HK-2 (cell line): Measurements from ENCODE around the gene P2RY8.
"Not testable (repeated sequence)": the region's sequence is repeated elsewhere in the genome, so short reads cannot be mapped to it uniquely, and the experiment has no call there.

Experiments
- DNase-seq: peaks from one replicate; pipeline ENCODE4 v3.0.0-alpha.2; 2018; ENCODE audit not compliant: unreplicated experiment

P2RY8 gene

DNA sequence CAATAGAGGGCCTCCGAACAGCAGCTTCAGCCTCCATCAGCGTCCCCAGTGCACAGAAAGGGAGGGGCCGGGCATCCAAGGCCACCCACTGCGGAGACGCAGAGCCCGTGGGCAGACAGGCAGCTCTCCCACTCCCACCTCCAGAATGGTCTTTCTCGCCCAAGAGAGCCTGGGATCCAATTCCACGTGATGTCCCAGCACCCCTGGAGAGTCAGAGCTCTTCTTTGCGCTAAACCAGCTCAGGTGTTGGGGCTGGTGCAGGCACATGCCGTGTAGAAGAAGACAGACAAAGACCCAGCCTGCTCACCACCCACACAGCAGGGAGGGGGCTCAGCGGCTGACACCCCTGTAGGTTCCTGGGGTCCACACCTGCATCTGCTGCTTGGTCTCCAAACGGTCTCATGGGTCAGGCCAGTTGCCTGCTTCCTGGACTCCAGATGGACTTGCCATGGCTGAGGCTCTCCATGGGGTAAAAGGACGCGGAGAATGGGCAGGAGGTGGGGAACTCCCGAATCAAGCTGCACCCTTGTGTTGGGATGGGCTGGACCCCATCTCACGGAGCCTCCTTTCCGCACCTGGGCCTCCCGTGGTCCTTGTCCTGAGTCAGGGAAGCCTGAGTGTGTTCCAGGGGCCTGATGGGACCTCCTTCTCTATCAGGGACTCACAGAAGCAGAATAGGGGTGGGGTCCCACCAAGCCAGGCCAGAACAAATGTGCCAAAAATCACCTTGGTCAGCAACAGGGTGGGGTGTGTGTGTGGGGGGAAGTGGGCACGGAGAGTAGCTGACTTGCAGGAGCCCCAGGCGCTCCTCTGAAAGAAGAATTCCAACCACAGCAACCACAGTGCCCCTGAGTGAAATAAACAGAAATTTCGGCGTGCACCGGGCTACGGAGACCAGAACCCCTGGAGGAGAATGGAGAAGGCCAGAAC, 72.7 kb downstream of the P2RY8 start:
- DNase-seq: no peak

DNA sequence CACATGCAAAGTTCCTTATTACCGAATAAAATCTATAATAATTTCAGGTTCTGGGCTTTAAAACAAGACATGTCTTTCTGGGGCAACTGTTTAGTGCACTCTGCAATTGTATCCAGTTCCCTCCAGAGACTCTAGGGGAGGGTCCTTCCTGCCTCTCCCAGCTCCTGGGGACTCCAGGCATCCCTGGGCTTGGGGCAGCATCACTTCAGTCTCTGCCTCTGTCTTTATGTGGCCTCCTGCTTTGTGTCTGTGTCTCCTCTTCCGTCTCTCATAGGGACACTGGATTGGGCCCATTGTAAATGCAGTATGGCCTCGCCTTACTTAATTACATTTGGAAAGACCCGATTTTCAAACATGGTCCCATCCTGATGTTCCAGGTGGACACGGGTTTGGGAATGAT, 73.4 kb downstream of the P2RY8 start:
- no peak for DNase-seq

DNA sequence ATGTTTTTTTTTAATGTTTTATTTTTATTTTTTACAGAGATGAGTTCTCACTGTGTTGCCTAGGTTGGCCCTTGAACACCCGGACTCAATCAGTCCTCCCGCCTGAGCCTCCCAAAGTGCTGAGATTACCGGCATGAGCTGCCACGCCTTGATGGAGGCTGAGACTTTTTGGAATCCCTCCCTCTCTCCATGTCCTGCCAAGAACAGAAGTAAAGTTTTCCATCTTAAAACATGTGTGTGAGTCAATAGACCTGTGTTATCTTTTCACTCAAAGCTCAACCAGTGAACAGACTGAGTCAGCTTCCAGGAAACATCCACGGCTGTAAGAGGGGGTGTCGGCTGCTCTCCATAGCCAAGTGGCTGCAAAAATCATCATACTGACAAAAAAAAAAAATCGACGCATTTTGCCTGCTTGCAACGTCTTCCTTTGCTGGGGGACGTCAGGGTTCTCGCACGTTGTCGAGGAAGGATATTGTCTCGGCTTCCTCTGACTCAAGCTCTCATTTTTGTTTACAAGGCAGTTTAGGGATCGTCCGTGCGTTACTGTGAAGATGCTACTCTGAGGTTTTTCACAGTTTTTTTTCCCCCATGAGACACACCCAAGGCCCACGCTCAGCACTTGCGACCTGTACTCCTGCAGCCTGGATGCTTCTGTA, 74.3 kb downstream of the P2RY8 start:
- DNase-seq: no peak

DNA sequence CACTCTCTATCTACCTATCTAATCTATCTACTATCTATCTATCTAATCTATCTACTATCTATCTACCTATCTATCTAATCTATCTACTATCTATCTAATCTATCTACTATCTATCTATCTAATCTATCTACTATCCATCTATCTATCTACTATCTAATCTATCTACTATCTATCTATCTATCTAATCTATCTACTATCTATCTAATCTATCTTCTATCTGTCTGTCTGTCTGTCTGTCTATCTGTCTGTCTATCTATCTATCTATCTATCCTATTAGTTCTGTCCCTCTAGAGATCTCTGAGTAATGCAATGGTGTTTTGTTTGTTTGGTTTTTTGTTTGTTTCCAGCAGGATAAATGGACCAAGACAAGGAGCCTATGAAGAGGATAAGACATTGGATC, 74.9 kb downstream of the P2RY8 start:
- DNase-seq: no peak

DNA sequence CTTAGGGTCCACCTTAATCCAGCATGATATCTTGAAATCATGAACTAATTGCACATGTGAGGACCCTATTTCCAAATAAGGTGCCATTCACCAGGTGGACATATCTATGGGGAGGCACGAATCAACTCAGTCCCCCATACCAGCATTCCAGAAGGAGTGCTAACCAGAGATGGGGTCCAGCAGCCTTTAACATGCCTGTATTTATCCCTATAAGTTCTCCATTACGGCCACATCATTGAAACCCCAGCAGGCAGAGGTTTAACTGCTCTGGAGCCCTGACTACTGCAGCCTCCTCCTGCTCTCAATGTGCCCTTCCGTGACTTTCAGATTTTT, 81.1 kb downstream of the P2RY8 start:
- DNase-seq: no peak

DNA sequence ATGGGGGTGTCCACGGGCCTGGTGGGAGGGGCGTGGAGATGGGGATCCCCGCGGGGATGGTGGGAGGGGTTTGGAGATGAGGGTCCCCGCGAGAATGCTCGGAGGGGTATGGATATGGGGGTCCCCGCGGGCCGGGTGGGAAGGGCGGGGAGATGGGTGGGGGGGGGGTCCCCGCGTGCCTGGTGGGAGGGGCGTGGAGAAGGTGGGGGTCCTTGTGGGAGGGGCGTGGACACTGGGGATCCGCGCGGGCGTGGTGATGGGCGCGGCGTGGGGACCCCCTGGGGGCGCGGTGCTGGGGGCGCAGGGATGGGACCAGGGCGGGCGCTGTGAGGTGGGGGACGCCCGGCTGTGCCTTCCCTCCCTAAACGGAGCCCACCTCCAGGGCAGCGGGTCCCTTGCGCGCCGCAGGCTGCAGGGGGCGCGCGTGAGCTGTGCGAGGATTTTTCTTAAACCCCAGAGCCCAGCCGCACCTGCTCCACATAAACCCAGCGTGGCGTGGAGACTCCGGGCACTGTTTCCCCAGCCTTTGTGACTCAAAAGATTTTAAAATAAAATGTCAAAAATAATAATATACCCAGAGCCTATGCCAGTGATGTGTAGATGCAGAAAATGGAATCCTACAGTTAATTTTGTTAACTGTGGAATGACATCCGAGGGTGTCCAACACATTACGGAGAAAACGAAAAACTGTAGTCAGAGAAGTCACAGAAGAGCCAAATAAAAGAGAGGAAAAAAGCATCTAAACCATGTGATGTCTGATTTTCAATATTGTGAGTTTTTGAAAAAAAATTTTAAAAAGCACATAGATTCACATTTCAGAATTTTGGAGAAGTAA, 82.8 kb downstream of the P2RY8 start:
- peak; percentile 76 for DNase-seq

DNA sequence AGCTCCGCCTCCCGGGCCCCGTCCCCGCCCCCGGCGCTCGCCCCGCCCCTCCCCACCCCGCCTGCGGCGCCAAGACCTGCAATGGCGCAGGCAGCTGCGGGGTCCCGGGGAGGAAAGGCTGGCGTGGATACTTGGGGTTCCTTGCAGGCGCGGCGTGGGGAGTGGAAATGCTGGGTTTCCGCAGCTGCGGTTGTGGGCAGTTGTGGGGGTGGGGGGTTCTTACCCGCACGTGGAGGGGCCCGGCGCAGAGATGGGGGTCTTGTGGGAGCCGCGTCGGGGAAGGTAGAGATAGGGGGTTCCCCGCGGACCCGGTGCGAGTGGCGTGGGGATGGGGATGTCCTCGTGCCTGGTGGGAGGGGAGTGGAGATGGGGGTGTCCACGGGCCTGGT, 83.6 kb downstream of the P2RY8 start:
- DNase-seq: no peak

DNA sequence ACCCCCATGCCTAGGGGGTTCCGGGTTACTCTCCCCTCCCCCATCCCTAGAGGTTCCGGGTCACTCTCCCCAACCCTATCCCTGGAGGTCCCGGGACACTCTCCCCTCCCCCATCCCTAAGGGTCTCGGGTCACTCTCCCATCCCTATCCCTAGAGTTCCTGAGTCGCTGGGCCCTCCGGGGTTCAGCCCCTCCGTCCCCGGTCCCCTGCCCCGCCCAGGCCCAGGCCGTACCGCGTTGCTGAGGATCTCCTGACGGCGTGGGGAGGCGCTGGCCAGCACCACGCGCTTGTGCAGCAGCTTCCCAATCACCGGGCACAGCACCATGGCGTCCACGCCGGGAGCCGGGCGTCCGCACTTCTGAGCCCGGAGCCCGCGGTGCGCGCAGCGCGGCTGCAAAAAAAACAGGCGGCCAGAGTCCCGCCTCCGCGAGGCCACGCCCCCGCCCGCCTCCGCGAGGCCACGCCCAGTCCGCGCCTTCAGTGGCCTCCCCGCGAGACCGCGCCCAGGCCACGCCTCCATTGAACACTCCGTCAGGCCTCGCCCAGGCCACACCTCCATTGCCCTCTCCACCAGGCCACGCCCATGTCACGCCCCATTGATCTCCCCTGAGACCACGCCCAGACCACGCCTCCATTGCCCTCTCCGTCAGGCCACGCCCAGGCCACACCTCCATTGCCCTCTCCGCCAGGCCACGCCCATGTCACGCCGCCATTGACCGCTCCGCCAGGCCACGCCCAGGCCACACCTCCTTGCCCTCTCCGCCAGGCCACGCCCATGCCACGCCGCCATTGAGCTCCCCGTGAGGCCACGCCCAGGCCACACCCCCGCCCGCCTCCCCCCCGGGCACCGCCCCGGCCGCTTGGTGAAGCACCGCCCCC, 84.2 kb downstream of the P2RY8 start, which contains the start of gene ASMTL:
Gene ASMTL (minus strand): TSS at position 394 of the 879 bp plus-strand sequence. CDS start 69 bp downstream, at position 325.
- DNase-seq: peak; percentile 100

DNA sequence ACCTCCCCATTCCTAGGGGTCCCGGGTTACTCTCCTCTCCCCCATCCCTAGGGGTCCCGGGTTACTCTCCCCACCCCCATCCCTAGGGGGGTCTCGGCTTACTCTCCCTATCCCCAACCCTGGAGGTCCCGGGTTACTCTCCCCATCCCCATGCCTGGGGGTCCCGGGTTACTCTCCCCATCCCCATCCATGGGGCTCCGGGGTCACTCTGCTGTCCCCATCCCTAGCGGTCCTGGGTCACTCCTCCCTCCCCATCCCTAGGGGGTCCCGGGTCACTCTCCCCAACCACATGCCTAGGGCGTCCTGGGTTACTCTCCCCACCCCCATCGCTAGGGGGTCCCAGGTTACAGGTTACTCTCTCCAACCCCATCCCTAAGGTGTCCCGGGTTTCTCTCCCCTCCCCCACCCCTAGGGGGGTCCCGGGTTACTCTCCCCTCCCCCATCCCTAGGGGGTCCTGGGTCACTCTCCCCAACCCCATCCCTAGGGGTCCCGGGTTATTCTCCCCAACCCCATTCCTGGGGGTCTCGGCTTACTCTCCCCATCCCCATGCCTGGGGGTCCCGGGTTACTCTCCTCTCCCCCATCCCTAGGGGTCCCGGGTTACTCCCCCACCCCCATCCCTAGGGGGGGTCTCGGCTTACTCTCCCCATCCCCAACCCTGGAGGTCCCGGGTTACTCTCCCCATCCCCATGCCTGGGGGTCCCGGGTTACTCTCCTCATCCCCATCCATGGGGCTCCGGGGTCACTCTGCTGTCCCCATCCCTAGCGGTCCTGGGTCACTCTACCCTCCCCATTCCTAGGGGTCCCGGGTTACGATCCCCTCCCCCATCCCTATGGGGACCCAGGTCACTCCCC, 85.1 kb downstream of the P2RY8 start:
- no peak for DNase-seq

DNA sequence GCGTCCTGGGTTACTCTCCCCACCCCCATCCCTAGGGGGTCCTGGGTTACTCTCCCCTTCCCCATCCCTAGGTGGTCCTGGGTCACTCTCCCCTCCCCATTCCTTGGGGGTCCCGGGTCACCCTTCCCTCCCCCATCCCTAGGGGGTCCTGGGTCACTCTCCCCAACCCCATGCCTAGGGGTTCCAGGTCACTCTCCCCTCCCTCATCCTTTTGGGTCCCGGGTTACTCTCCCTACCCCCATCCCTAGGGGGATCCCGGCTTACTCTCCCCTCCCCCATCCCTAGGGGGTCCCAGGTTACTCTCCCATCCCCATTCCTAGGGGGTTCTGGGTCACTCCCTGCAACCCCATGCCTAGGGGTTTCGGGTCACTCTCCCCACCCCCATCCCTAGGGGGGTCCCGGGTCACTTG, 85.7 kb downstream of the P2RY8 start:
- DNase-seq: no peak

DNA sequence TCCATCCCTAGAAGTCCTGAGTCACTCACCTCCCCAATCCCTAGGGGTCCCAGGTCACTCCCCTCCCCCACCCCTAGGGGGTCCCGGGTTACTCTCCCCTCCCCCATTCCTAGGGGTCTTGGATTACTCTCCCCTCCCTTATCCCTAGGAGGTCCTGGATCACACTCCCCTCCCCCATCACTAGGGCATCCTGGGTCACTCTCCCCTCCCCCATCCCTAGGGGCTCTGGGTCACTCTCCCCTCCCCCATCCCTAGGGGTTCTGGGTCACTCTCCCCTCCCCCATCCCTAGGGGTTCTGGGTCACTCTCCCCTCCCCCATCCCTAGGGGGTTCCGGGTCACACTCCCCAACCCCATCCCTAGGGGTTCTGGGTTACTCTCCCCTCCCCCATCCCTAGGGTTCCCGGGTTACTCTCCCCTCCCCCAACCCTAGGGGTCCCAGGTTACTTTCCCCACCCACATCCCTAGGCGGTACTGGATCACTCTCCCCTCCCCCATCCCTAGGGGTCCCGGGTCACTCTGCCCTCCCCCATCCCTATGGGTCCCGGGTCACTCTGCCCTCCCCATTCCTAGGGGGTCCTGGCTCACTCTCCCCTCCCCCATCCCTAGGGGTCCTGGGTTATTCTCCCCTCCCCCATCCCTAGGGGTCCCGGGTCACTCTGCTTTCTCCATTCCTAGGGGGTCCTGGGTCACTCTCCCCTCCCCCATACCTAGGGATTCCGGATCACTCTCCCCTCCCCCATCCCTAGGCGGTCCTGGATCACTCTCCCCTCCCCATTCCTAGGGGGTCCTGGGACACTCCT, 86.4 kb downstream of the P2RY8 start:
- DNase-seq: no peak

DNA sequence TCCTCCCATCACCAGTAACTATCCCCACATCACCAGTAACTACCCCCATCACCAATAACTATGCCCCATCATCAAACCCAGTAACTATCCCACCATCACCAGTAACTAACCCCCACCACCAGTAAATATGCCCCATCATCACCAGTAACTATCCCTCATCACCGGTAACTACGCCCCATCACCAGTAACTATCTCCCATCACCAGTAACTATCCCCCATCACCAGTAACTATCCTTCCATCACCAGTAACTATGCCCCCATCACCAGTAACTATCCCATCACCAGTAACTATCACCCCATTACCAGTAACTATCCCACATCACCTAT, 87.2 kb downstream of the P2RY8 start:
- no peak for DNase-seq

DNA sequence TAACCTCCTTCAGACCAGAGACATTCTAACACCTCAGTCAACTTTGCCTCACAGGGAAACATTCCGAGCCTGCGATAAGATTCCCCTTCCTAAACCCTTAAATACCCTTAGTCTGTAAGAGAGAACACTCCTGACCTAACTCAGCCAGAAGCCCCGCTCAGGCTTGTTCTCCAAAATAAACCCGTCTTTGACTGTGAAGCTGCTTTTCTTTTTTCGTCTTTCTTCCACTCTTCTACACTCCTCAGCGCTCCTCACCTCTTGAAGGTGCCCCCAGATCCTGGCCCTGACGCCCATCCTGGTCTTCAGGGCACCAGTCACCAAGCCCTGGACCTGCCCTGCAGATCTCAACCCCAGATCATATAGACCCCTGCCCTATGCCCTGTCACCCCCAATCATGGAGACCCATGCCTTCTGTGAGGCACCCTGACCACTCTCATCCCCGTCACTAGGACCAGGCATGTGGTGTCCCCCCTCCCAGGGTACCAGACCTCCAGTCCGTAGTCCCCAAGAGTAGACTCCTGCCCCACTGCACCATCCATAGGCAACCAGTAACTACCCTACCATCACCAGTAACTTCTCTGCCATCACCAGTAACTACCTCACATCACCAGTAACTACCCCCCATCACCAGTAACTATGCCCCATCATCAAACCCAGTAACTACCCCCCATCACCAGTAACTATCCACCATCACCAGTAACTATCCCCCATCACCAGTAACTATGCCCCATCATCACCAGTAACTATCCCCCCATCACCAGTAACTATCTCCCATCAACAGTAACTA, 87.8 kb downstream of the P2RY8 start:
- no peak for DNase-seq

DNA sequence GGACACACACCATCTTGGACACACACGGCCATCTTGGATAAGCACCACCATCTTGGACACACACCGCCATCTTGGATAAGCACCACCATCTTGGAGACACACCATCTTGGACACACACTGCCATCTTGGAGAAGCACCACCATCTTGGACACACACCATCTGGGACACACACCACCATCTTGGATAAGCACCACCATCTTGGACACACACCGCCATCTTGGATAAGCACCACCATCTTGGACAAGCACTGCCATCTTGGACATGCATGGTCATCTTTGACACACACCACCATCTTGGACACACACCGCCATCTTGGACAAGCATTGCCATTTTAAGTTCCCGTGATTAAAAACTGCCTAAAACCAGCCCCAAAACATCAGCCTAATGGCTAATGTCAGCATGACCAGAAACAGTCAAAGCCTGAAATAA, 88.4 kb downstream of the P2RY8 start:
- not testable (repeated sequence) for DNase-seq

DNA sequence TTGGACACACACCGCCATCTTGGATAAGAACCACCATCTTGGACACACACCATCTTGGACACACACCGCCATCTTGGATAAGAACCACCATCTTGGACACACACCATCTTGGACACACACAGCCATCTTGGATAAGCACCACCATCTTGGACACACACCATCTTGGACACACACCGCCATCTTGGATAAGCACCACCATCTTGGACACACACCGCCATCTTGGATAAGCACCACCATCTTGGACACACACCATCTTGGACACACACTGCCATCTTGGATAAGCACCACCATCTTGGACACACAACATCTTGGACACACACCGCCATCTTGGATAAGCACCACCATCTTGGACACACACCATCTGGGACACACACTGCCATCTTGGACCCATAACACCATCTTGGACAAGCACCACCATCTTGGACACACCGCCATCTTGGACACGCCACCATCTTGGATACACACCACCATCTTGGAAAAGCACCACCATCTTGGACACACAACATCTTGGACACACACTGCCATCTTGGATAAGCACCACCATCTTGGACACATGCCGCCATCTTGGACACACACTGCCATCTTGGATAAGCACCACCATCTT, 88.9 kb downstream of the P2RY8 start:
- not testable (repeated sequence) for DNase-seq

DNA sequence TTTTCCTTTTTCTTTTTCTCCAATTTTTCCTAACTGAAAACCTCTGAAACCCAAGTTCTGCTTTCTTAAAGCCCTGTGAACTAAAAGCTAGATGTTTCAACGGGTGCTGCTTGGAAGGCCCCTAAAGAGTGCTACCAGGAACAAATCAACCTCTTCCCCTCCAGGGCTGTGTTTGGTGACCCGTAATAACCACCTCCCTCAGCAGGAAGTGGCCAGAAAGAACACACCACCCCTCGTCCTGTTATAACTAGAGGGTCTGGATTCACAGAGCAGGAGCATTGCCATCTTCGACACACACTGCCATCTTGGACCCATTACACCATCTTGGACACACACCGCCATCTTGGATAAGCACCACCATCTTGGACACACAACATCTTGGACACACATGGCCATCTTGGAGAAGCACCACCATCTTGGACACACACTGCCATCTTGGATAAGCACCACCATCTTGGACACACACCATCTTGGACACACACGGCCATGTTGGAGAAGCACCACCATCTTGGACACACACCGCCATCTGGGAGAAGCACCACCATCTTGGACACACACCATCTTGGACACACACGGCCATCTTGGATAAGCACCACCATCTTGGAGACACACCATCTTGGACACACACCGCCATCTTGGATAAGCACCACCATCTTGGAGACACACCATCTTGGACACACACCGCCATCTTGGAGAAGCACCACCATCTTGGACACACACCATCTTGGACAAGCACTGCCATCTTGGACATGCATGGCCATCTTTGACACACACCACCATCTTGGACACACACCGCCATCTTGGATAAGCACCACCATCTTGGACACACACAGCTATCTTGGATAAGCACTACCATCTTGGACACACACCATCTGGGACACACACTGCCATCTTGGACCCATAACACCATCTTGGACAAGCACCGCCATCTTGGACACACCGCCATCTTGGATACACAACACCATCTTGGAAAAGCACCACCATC, 89.7 kb downstream of the P2RY8 start:
- DNase-seq: not testable (repeated sequence)
